ENCODE measurements around the gene MYL3. TPM values are rescaled to one million over a fixed set of nuclear protein-coding genes. Genes with fewer than 3 reads are reported as not detected.
A peak's percentile ranks its signal among the peaks of the same experiment; 100 is the strongest.

MYL3 gene
- total RNA-seq, 1 donor: 1.7 TPM

GRCh38 chr3:46895204-46895660, 32.0 kb upstream of the MYL3 start:
- TF ChIP-seq CTCF (IDR thresholded peaks at IDR 0.05; ENCODE audit: insufficient read depth, low read depth, low read length): peak; percentile 90
- peak; percentile 58 for DNase-seq (ENCODE audit: low read depth)

DNA sequence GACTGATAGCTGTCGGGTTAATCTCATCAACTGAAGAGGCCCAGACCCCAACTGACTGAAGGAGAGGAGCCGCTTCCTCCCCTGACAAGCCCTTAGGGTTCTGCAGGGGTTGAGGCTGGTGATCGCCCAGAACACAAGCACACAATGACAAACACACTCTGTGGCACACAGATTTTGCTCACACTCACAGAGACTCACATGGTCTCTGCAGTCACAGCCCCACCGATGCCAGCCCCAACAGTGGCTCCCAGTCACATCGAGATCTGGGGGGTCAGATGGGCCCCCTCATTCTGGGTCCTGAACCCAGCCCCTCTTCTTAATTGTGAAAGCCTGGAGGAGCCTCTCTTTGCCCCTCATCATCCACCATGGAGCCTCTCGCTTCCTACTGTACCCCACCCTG, 31.0 kb upstream of the MYL3 start:
- no peak overlapping the region for H3K4me3 ChIP-seq (ENCODE audit: low read depth, low read length)
- TF ChIP-seq CTCF (IDR thresholded peaks at IDR 0.05; ENCODE audit: insufficient read depth, low read depth, low read length): no peak
- no peak for DNase-seq (ENCODE audit: low read depth)

More at GRCh38 chr3:46895204-46895660, 32.0 kb upstream of the MYL3 start:
- H3K4me3 ChIP-seq (ENCODE audit: low read depth, low read length): no peak overlapping the region

- no peak for TF ChIP-seq CTCF (IDR thresholded peaks at IDR 0.05; ENCODE audit: insufficient read depth, low read depth, low read length)
These were observed 30.5 kb upstream of the MYL3 start for GRCh38 chr3:46893763-46894162.

DNA sequence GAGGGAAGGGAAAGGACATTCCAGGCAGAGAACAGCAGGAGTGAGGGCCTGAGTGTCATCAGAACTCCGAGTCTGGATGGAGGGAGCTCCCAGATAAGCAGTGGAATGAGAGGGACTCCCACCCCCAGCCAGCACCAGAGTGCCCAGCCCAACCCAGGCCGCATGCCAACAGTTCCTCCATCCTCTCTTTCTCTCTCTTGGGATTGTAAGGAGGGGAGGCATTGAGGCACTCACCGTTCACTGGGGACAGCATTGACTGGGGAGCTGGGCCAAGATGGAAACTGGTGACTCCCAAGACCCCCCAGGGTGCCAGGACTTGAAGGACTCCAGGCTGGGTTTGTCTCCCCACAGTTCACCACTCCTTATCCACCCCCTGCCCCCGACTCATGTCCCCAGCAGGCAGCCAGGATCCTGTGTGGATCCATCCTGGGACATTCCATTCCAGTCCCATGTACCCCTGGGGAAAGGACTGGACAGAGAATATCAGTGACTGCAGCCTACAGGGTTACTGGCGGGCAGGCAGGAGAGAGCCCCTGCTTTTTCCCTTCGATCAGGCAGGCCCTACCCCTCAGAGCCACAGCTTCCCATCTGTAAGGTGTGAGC, 30.0 kb upstream of the MYL3 start:
- H3K4me3 ChIP-seq (ENCODE audit: low read depth, low read length): no peak overlapping the region
- TF ChIP-seq CTCF (IDR thresholded peaks at IDR 0.05; ENCODE audit: insufficient read depth, low read depth, low read length): no peak
- no peak for DNase-seq (ENCODE audit: low read depth)

More at GRCh38 chr3:46893763-46894162, 30.5 kb upstream of the MYL3 start:
- H3K4me3 ChIP-seq (ENCODE audit: low read depth, low read length): no peak overlapping the region
- no peak for DNase-seq (ENCODE audit: low read depth)

- no peak for TF ChIP-seq CTCF (IDR thresholded peaks at IDR 0.05; ENCODE audit: insufficient read depth, low read depth, low read length)
- peak overlapping the region; percentile 32 for H3K4me3 ChIP-seq (ENCODE audit: low read depth, low read length)
- DNase-seq (ENCODE audit: low read depth): peak; percentile 58
These were observed 29.3 kb upstream of the MYL3 start for GRCh38 chr3:46892285-46893145.

- DNase-seq (ENCODE audit: low read depth): no peak
- H3K4me3 ChIP-seq (ENCODE audit: low read depth, low read length): no peak overlapping the region
- no peak for TF ChIP-seq CTCF (IDR thresholded peaks at IDR 0.05; ENCODE audit: insufficient read depth, low read depth, low read length)
These were observed 27.9 kb upstream of the MYL3 start for GRCh38 chr3:46891132-46891531.

Measured in fibroblast of villous mesenchyme (primary cell).